Gastroesophageal sphincter (tissue), 3 donors: ENCODE measurements around the gene SOX21.

Source experiments
- EP300 ChIP-seq: sonication (generic); formaldehyde crosslinking; IDR thresholded peaks from one replicate; pipeline ENCODE4 v1.6.1; 2017; ENCODE audit warnings: antibody characterized with exemption, mild to moderate bottlenecking
- POLR2A ChIP-seq, 2 donors: fragments of 450-650 bp; IDR thresholded peaks; one replicate each; pipeline ENCODE4 v1.6.1; 2017; ENCODE audit warnings: antibody characterized with exemption in 2 of 2, mild to moderate bottlenecking in 2 of 2, moderate library complexity in 1 of 2
- TF ChIP-seq, protein P1 (sequence below), 4 experiments: fragments of 200-600 bp in 2 of 4; fragments of 450-650 bp in 2 of 4; sonication (generic) in 1 of 4; IDR thresholded peaks; one replicate each; pipeline ENCODE4 v1.5.1; 2017 to 2019; ENCODE audit warnings: antibody characterized with exemption in 4 of 4, mild to moderate bottlenecking in 2 of 4, moderate library complexity in 2 of 4

DNA sequence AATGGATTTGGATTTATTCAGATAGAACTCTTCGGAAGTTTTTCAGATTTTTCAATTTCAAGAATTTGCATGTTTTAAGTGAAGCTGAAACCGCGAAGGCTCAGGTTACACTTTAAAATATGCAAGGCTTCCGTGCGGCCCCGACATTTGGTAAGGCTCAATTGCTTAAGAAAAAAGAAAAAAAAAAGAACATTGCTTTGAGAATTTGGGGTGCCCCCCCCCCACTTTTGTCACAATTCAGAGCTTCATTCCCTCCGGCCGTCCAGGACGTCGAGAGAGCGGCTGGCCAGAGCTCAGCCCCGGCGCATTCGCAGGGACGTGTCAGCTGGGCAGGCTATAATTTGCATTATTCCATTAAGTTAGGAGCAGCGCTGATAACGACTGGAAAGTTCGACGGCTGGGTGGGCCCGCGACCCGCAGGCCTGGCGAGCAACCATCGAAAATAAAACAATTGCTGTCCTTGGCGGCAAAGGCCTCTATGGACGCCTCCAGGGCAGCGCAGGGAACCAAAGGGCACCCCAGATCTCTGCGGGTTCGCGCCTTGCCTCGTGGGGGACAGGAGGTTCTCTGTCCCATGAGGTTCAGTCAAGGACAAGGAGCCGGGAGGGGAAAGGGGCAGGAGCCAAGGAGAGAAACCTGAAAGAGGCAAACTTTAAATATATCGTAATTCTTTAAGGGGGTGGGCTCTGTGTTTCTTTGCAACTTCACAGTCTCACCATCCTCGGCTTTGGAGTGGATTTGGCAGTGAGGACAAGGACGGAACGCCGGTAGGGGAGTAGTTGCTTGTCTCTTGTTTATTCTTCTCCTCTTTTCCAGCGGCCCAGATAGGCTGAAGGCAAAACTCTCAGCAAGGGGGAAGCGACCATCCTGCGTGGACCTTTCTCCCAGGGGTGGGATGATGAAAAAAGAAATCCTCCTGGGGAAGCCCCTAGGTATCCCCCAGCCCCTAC, 7.0 kb downstream of the SOX21 start:
- no peak for TF ChIP-seq POLR2A (IDR thresholded peaks at IDR 0.05)
- TF ChIP-seq, protein P1, sequence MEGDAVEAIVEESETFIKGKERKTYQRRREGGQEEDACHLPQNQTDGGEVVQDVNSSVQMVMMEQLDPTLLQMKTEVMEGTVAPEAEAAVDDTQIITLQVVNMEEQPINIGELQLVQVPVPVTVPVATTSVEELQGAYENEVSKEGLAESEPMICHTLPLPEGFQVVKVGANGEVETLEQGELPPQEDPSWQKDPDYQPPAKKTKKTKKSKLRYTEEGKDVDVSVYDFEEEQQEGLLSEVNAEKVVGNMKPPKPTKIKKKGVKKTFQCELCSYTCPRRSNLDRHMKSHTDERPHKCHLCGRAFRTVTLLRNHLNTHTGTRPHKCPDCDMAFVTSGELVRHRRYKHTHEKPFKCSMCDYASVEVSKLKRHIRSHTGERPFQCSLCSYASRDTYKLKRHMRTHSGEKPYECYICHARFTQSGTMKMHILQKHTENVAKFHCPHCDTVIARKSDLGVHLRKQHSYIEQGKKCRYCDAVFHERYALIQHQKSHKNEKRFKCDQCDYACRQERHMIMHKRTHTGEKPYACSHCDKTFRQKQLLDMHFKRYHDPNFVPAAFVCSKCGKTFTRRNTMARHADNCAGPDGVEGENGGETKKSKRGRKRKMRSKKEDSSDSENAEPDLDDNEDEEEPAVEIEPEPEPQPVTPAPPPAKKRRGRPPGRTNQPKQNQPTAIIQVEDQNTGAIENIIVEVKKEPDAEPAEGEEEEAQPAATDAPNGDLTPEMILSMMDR (IDR thresholded peaks at IDR 0.05): no peak
- no peak for TF ChIP-seq EP300
